Activated CD4-positive, alpha-beta T cell treated with anti-CD3 and anti-CD28 coated beads, Interleukin-2, amount 50 U/mL, for 16 hours (primary cell): ENCODE measurements around the gene ANXA8.
"Not testable (repeated sequence)": the region's sequence is repeated elsewhere in the genome, so short reads cannot be mapped to it uniquely, and the experiment has no call there.

Experiments used
- DNase-seq: peaks from one replicate; pipeline ENCODE4 v3.0.0-alpha.2; 2020

ANXA8 gene

GRCh38 chr10:47483923-47484322 is at the start of gene ANXA8:
Gene ANXA8 (minus strand): TSS chr10:47484115. CDS start chr10:47483933, 182 bp downstream.
- not testable (repeated sequence) for DNase-seq

GRCh38 chr10:47523475-47523874 is 39.6 kb upstream of the ANXA8 start, which contains the start of gene AGAP9:
Gene AGAP9 (minus strand): TSS chr10:47523638. CDS start chr10:47523526, 112 bp downstream.
- not testable (repeated sequence) for DNase-seq

GRCh38 chr10:47502313-47502712 is 18.4 kb upstream of the ANXA8 start:
- not testable (repeated sequence) for DNase-seq

GRCh38 chr10:47494226-47494625 is 10.3 kb upstream of the ANXA8 start:
- DNase-seq = not testable (repeated sequence)

GRCh38 chr10:47491600-47491999 is 7.7 kb upstream of the ANXA8 start, which contains the start of gene FAM25G:
Gene FAM25G (minus strand): TSS chr10:47491700. CDS start chr10:47491674, 26 bp downstream.
- DNase-seq = not testable (repeated sequence)

- not testable (repeated sequence) for DNase-seq
These were observed 5.7 kb upstream of the ANXA8 start for GRCh38 chr10:47489630-47490029.

GRCh38 chr10:47485943-47486342 is 2.0 kb upstream of the ANXA8 start:
- DNase-seq = peak; percentile 37

- not testable (repeated sequence) for DNase-seq
These were observed 871 bp upstream of the ANXA8 start for GRCh38 chr10:47484786-47485185.

GRCh38 chr10:47482367-47482766 is 1.5 kb downstream of the ANXA8 start:
- DNase-seq = not testable (repeated sequence)

GRCh38 chr10:47481768-47482181 is 2.1 kb downstream of the ANXA8 start:
- DNase-seq = not testable (repeated sequence)

- DNase-seq = not testable (repeated sequence)
These were observed 2.6 kb downstream of the ANXA8 start for GRCh38 chr10:47481182-47481766.

GRCh38 chr10:47480133-47480532 is 3.8 kb downstream of the ANXA8 start:
- DNase-seq = not testable (repeated sequence)

- not testable (repeated sequence) for DNase-seq
These were observed 5.8 kb downstream of the ANXA8 start for GRCh38 chr10:47478114-47478513.

GRCh38 chr10:47477078-47477477 is 6.8 kb downstream of the ANXA8 start:
- not testable (repeated sequence) for DNase-seq

- DNase-seq = not testable (repeated sequence)
These were observed 8.8 kb downstream of the ANXA8 start for GRCh38 chr10:47475101-47475500.

GRCh38 chr10:47473516-47473915 is 10.4 kb downstream of the ANXA8 start:
- not testable (repeated sequence) for DNase-seq

- not testable (repeated sequence) for DNase-seq
These were observed 11.3 kb downstream of the ANXA8 start for GRCh38 chr10:47472647-47473046.

- DNase-seq = not testable (repeated sequence)
These were observed 11.8 kb downstream of the ANXA8 start for GRCh38 chr10:47472072-47472471.

GRCh38 chr10:47468731-47469528 is 15.0 kb downstream of the ANXA8 start:
- DNase-seq = not testable (repeated sequence)

GRCh38 chr10:47467957-47468356 is 16.0 kb downstream of the ANXA8 start:
- DNase-seq = not testable (repeated sequence)

- not testable (repeated sequence) for DNase-seq
These were observed 16.5 kb downstream of the ANXA8 start for GRCh38 chr10:47467458-47467857.

GRCh38 chr10:47465216-47465917 is 18.5 kb downstream of the ANXA8 start:
- not testable (repeated sequence) for DNase-seq
